Suprapubic skin (tissue), 4 donors: ENCODE results near the gene MCF2L2. TPM values are rescaled to one million over a fixed set of nuclear protein-coding genes. Genes with fewer than 3 reads are reported as not detected.
A peak's percentile ranks its signal among the peaks of the same experiment; 100 is the strongest.

ENCODE experiments used
- DNase-seq, 2 donors: peaks; one replicate each; pipeline ENCODE4 v3.0.0-alpha.2; 2019; ENCODE audit warnings: low spot score in 2 of 2
- H3K27ac ChIP-seq: fragments of 200-600 bp; sonication (generic); one replicate; pipeline ENCODE4 v1.5.1; 2019
- H3K27me3 ChIP-seq: fragments of 200-600 bp; sonication (generic); one replicate; pipeline ENCODE4 v1.5.1; 2019
- H3K36me3 ChIP-seq: fragments of 200-600 bp; sonication (generic); one replicate; pipeline ENCODE4 v1.5.1; 2019
- H3K4me1 ChIP-seq: fragments of 200-600 bp; sonication (generic); one replicate; pipeline ENCODE4 v1.5.1; 2019
- H3K4me3 ChIP-seq: fragments of 200-600 bp; sonication (generic); one replicate; pipeline ENCODE4 v1.5.1; 2019; ENCODE audit warnings: mild to moderate bottlenecking
- H3K9me3 ChIP-seq: fragments of 200-600 bp; sonication (generic); one replicate; pipeline ENCODE4 v1.5.1; 2019
- CTCF ChIP-seq, 2 donors: fragments of 200-600 bp in 1 of 2; fragments of 450-650 bp in 1 of 2; sonication (generic) in 1 of 2; IDR thresholded peaks; one replicate each; pipeline ENCODE4 v1.5.1; 2016 to 2019; ENCODE audit warnings: antibody characterized with exemption in 2 of 2, mild to moderate bottlenecking in 1 of 2, moderate library complexity in 1 of 2
- EP300 ChIP-seq: sonication (generic); formaldehyde crosslinking; IDR thresholded peaks from one replicate; pipeline ENCODE4 v1.6.1; 2017; ENCODE audit warnings: antibody characterized with exemption
- POLR2A ChIP-seq, 2 donors: fragments of 450-650 bp; IDR thresholded peaks; one replicate each; pipeline ENCODE4 v1.6.1; 2017; ENCODE audit warnings: antibody characterized with exemption in 2 of 2, mild to moderate bottlenecking in 2 of 2, moderate library complexity in 2 of 2
- POLR2AphosphoS5 ChIP-seq, 3 donors: sonication (generic); formaldehyde crosslinking; IDR thresholded peaks; one replicate each; pipeline ENCODE4 v1.6.1; 2017; ENCODE audit warnings: antibody characterized with exemption in 3 of 3
- WGBS: methylation state at CpG from one replicate; pipeline ENCODE4 v1.1.5; 2018; 5-methylcytosine and 5-hydroxymethylcytosine counted together
- total RNA-seq, 4 donors: library from RNA; depleted of rRNA; stranded (reverse); fragments of >200 nt; gene quantifications; one replicate each; pipeline ENCODE4 v1.1.0, GENCODE V29; 2016

The MCF2L2 gene
- total RNA-seq, 4 donors from 2014 or later, result 0.36 to 2.2 (median 0.64) TPM

GRCh38 chr3:183448369-183449128 is 20.1 kb upstream of the MCF2L2 start:
- WGBS, result 69% methylated on average over 3 of the region's 3 CpGs
- H3K4me3 ChIP-seq, result peak overlapping the region; percentile 72
- no peak overlapping the region for H3K27ac ChIP-seq
- H3K27me3 ChIP-seq, result no peaks in the 10 kb centered on the region
- H3K36me3 ChIP-seq, result no peaks in the 10 kb centered on the region
- TF ChIP-seq CTCF (IDR thresholded peaks at IDR 0.05), result no peak
- no peak for TF ChIP-seq EP300
- TF ChIP-seq POLR2A (IDR thresholded peaks at IDR 0.05), result no peak
- TF ChIP-seq POLR2AphosphoS5 (IDR thresholded peaks at IDR 0.05), result no peak
- H3K4me1 ChIP-seq, result peaks cover 12% of the 10 kb centered on the region
- DNase-seq, result no peak
- H3K9me3 ChIP-seq, result peaks cover 6% of the 10 kb centered on the region

GRCh38 chr3:183447206-183448001 is 19.0 kb upstream of the MCF2L2 start:
- Histone ChIP-seq H3K4me3 (peak overlapping the region; percentile 72), H3K27ac (peak overlapping the region; percentile 72), H3K27me3 (no peaks in the 10 kb centered on the region), H3K4me1 (peaks cover 12% of the 10 kb centered on the region), H3K9me3 (peaks cover 13% of the 10 kb centered on the region), H3K36me3 (no peaks in the 10 kb centered on the region)
- peak; percentile 88 for DNase-seq
- TF ChIP-seq POLR2AphosphoS5 (IDR thresholded peaks at IDR 0.05), result peak in 1 of 3 donors; percentile 31
- TF ChIP-seq CTCF (IDR thresholded peaks at IDR 0.05), result no peak
- TF ChIP-seq EP300, result no peak
- TF ChIP-seq POLR2A (IDR thresholded peaks at IDR 0.05), result peak in 1 of 2 donors; percentile 26
- WGBS, result 3% methylated on average over 49 of the region's 54 CpGs

GRCh38 chr3:183446838-183447205 is 18.4 kb upstream of the MCF2L2 start:
- Histone ChIP-seq H3K36me3 (no peaks in the 10 kb centered on the region), H3K27ac (no peak overlapping the region), H3K27me3 (no peaks in the 10 kb centered on the region), H3K4me3 (peak overlapping the region; percentile 72), H3K4me1 (peaks cover 12% of the 10 kb centered on the region), H3K9me3 (peaks cover 13% of the 10 kb centered on the region)
- no peak for TF ChIP-seq POLR2AphosphoS5 (IDR thresholded peaks at IDR 0.05)
- no peak for TF ChIP-seq EP300
- no peak for TF ChIP-seq CTCF (IDR thresholded peaks at IDR 0.05)
- no peak for TF ChIP-seq POLR2A (IDR thresholded peaks at IDR 0.05)
- WGBS, result 98% methylated on average over 2 of the region's 2 CpGs
- DNase-seq, result no peak

- peaks cover 13% of the 10 kb centered on the region for H3K9me3 ChIP-seq
- 92% methylated on average over 1 of the region's 1 CpG for WGBS
- DNase-seq, result no peak
- H3K4me1 ChIP-seq, result peaks cover 12% of the 10 kb centered on the region
- no peak overlapping the region for H3K27ac ChIP-seq
- H3K4me3 ChIP-seq, result no peak overlapping the region
- H3K27me3 ChIP-seq, result no peaks in the 10 kb centered on the region
- TF ChIP-seq POLR2AphosphoS5 (IDR thresholded peaks at IDR 0.05) (no peak), EP300 (no peak), CTCF (IDR thresholded peaks at IDR 0.05) (no peak), POLR2A (IDR thresholded peaks at IDR 0.05) (no peak)
- no peaks in the 10 kb centered on the region for H3K36me3 ChIP-seq
Measured at GRCh38 chr3:183444748-183445147, 16.3 kb upstream of the MCF2L2 start.
